ENCODE data around the gene KIF17. TPM values are rescaled to one million over a fixed set of nuclear protein-coding genes. Genes with fewer than 3 reads are reported as not detected.
A peak's percentile ranks its signal among the peaks of the same experiment; 100 is the strongest.
"Not testable (repeated sequence)": the region's sequence is repeated elsewhere in the genome, so short reads cannot be mapped to it uniquely, and the experiment has no call there.

KIF17 gene
- total RNA-seq, 1 donor = 0.27 TPM

DNA sequence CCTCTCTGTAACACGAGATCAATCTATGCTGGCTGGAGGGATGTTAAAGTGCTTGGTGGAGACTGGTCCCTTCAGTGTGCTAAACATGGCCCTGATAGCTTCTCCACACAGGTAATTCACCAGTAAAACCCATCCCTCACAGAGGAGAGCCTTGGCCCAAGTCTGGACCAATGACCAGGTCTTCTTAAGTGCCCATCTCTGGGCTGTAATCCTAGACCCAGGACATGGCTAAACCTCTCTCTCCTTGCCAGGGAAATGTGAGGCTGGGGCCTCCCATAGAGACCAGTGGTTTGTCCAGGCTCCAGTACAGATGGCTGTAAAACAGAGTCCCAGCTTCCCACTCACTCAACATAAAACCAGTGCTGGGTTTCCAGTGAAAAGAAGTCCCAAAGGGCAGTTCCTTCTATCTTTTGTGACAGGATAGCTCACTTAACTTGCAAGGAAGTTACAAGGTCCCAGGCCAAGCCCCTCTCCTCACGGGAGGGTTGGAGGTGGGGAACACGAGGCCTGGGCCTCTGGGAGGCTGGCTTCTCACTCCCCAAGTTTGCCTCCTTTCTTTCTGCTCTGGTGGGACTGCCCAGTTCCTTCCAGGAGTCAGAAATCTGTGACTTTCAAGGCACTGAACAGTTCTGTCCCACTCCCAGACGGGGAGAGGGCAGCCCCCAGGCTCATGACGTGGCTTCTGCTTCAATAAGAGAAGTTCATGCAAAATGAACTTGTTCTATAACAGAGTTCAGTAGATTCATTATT lies 2.2 kb upstream of the KIF17 start:
- no peak for DNase-seq (ENCODE audit: low read depth)
- TF ChIP-seq, protein P1, sequence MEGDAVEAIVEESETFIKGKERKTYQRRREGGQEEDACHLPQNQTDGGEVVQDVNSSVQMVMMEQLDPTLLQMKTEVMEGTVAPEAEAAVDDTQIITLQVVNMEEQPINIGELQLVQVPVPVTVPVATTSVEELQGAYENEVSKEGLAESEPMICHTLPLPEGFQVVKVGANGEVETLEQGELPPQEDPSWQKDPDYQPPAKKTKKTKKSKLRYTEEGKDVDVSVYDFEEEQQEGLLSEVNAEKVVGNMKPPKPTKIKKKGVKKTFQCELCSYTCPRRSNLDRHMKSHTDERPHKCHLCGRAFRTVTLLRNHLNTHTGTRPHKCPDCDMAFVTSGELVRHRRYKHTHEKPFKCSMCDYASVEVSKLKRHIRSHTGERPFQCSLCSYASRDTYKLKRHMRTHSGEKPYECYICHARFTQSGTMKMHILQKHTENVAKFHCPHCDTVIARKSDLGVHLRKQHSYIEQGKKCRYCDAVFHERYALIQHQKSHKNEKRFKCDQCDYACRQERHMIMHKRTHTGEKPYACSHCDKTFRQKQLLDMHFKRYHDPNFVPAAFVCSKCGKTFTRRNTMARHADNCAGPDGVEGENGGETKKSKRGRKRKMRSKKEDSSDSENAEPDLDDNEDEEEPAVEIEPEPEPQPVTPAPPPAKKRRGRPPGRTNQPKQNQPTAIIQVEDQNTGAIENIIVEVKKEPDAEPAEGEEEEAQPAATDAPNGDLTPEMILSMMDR (IDR thresholded peaks at IDR 0.05; ENCODE audit: insufficient read depth, low read length) = no peak
- H3K4me3 ChIP-seq (ENCODE audit: low read depth, low read length) = no peak overlapping the region

DNA sequence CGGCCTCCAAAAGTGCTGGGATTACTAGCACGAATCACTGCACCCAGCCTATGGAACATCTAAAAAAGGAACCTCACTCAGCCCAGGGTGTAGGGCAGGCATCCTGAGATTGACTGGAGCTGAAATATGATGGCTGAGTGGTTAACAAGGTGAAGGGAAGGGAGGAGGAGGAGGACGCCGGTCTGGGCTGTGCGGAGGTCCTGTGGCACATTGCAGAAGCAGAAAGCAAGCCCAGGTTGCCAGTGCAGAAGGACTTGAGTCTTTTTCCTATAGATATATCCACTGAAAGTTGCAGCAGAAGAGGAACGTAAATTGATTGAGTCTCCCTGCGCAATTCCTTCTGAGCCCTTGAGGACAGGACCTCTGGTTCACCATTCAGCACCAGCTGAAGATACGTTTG lies 1.5 kb upstream of the KIF17 start:
- DNase-seq (ENCODE audit: low read depth) = no peak
- TF ChIP-seq, protein P1 (IDR thresholded peaks at IDR 0.05; ENCODE audit: insufficient read depth, low read length) = no peak

DNA sequence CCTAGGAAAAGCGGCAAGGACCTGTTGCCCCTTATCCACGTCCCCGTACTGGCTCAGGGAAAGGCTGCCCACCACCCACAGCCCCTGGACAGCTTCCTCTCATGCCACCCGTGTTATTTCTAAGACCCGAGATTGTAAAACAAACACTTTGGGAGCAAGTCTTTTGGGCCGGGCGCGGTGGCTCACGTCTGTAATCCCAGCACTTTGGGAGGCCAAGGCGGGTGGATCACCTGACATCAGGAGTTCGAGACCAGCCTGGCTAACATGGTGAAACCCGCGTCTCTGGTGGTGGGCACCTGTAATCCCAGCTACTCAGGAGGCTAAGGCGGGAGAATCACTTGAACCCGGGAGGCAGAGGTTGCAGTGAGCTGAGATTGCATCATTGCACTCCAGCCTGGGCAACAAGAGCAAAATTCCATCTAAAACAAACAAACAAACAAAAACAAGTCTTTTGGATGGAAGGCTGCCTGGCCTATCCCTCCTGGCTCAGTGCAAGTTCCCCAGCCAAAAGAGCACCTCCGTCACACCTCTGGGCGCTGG lies 606 bp upstream of the KIF17 start:
- H3K4me3 ChIP-seq (ENCODE audit: low read depth, low read length) = peak overlapping the region; percentile 55
- DNase-seq (ENCODE audit: low read depth) = not testable (repeated sequence)

More for the DNA sequence above, 1.5 kb upstream of the KIF17 start:
- no peak overlapping the region for H3K4me3 ChIP-seq (ENCODE audit: low read depth, low read length)

DNA sequence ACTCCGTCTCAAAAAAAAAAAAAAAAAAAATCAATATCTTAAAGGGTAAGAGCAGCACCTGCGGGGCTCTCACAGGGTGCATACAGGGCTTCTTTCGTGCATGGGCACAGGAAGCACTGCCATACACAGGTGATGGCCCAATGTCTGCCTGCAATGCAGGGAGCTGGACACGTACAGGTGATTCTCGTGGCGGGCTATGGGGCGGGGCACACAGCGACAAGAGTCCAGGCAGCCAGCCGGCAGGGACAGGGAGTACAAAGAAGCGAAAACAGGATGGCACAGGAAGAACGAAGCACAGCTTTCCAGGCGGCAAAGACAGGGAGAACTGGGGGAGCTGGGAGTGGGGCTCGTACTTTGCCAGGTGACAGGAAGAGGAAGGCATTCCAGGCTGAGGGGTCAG lies 1.6 kb downstream of the KIF17 start:
- no peak overlapping the region for H3K4me3 ChIP-seq (ENCODE audit: low read depth, low read length)
- TF ChIP-seq, protein P1 (IDR thresholded peaks at IDR 0.05; ENCODE audit: insufficient read depth, low read length) = no peak
- no peak for DNase-seq (ENCODE audit: low read depth)

DNA sequence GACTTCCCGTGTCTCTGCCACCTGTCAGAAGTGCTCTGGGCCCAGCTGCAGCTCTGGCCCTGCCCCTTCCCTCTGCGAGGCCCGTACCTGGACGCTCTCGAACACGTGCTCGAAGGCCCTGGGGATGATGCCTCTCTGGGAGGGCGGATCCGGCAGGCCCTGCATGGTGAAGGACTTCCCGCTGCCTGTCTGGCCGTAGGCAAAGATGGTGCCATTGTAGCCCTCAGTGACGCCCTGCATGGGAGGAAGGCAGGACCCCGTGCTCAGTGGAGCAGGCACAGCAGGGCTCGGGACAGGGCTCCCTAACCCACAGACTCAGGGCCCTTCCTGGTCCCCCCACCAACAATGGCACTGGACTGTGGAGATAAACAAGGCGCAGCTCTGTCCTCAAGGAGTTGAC lies 2.4 kb downstream of the KIF17 start:
- TF ChIP-seq, protein P1 (IDR thresholded peaks at IDR 0.05; ENCODE audit: insufficient read depth, low read length) = no peak
- no peak overlapping the region for H3K4me3 ChIP-seq (ENCODE audit: low read depth, low read length)
- no peak for DNase-seq (ENCODE audit: low read depth)

DNA sequence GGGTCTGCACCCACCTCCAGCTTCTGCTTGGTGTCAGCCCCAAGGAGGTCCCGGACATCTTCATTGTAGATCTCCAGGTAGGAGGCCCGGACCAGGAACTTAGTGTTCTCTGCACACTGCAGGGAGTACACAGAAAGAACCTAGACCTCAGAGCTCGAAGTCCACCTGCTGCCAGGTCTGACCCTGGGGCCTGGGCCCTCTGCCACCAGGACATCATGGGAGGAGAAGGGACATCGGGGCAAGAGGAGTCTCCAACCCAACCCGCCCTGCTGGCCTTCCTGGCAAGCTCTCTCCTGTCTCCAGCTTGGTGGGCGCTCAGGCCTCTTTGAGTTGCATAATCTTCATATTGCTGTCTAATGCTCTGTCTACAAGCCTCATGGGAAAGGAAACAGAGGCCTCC lies 4.4 kb downstream of the KIF17 start:
- no peak for DNase-seq (ENCODE audit: low read depth)
- H3K4me3 ChIP-seq (ENCODE audit: low read depth, low read length) = no peak overlapping the region
- TF ChIP-seq, protein P1 (IDR thresholded peaks at IDR 0.05; ENCODE audit: insufficient read depth, low read length) = no peak

DNA sequence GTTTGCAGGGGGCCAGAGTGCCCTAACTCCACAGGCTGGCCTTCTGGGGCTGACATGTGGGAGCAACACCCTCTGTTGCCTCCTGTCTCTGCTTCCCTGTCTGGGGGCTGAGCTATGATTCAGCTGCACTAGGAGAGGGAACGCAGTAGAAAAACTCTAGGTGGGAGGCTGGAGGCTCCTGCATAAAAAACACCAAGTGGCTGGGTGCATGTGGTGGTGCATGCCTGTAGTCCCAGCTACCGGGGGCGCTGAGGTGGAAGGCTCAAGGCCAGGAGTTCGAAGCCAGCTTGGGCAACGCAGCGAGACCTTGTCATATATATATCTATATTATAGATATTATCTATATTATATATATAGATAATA lies 5.6 kb downstream of the KIF17 start:
- TF ChIP-seq, protein P1 (IDR thresholded peaks at IDR 0.05; ENCODE audit: insufficient read depth, low read length) = no peak
- H3K4me3 ChIP-seq (ENCODE audit: low read depth, low read length) = no peak overlapping the region
- DNase-seq (ENCODE audit: low read depth) = no peak
